D721Med (cell line): ENCODE data around the gene ATG10.

Source experiments
- DNase-seq: peaks from one replicate; pipeline ENCODE4 v3.0.0; 2011; ENCODE audit warnings: low spot score; ENCODE audit not compliant: insufficient read length
- FAIRE-seq: peaks from 2 replicates; lab custom pipeline; 2011; peaks lifted over from hg19 to GRCh38; lab: Jason Lieb, UNC
- CTCF ChIP-seq: IDR thresholded peaks from 2 replicates; pipeline ENCODE4 v1.5.1; 2012; ENCODE audit warnings: mild to moderate bottlenecking, control low read depth; ENCODE audit not compliant: insufficient read depth; ENCODE audit errors: missing control alignments

Gene ATG10

GRCh38 chr5:82183828-82184227 is 212.0 kb downstream of the ATG10 start:
- TF ChIP-seq CTCF, result no peak
- FAIRE-seq, result no peak
- DNase-seq, result no peak

GRCh38 chr5:82185851-82186250 is 214.0 kb downstream of the ATG10 start:
- TF ChIP-seq CTCF, result no peak
- FAIRE-seq, result no peak
- DNase-seq, result no peak

- FAIRE-seq (no peak), DNase-seq (no peak)
- no peak for TF ChIP-seq CTCF
Observed at GRCh38 chr5:82197550-82197949, 225.7 kb downstream of the ATG10 start.

GRCh38 chr5:82204567-82204966 is 232.7 kb downstream of the ATG10 start:
- no peak for DNase-seq
- FAIRE-seq, result no peak
- no peak for TF ChIP-seq CTCF

- no peak for DNase-seq
- FAIRE-seq, result no peak
- no peak for TF ChIP-seq CTCF
Observed at GRCh38 chr5:82205005-82205404, 233.2 kb downstream of the ATG10 start.

- no peak for DNase-seq
- no peak for FAIRE-seq
- no peak for TF ChIP-seq CTCF
Observed at GRCh38 chr5:82208371-82208770, 236.5 kb downstream of the ATG10 start.

- TF ChIP-seq CTCF, result no peak
- FAIRE-seq (no peak), DNase-seq (no peak)
Observed at GRCh38 chr5:82211855-82212572, 240.2 kb downstream of the ATG10 start.
